Measurements from ENCODE around the gene LNP1.
"Not testable (repeated sequence)": the region's sequence is repeated elsewhere in the genome, so short reads cannot be mapped to it uniquely, and the experiment has no call there.

Gene LNP1

DNA sequence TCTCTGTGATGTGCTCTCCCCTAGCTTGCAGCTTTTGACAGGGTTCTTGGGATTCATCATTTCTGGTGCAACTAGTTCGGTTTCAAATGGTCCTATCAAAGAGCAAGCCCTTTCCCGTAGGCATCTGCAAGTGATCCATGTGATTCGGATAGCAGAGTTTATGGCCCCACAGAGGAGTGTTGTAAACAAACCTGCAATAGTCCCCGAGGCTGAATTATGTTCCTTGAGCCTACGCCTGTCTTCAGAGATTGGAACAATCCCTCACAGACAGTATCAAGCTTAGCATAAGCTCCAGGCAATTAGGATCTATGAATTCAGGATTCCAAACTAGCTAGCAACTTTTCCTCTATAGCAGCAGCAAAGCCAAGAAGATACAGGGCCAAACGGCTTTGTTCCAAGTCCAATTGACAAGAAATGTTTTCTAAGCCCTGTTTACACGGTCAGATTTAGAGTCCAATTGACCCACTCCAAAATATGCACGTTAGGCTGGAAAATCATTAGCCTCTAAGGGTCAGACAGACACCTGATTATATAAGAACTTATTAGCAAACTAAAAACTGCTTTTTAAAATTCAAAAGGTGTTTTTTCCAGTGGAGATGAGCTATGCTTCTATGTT, 24.8 kb downstream of the LNP1 start:
- in situ Hi-C loops (cut with MboI; ENCODE audit: low sequenced_read_pairs), result no loop called here

- in situ Hi-C loops (cut with MboI; ENCODE audit: low sequenced_read_pairs), result no loop called here
Measured at GRCh38 chr3:100427699-100428098, 26.4 kb downstream of the LNP1 start.

GRCh38 chr3:100429187-100429716, 27.9 kb downstream of the LNP1 start:
- in situ Hi-C loops (cut with MboI; ENCODE audit: low sequenced_read_pairs), result no loop called here

DNA sequence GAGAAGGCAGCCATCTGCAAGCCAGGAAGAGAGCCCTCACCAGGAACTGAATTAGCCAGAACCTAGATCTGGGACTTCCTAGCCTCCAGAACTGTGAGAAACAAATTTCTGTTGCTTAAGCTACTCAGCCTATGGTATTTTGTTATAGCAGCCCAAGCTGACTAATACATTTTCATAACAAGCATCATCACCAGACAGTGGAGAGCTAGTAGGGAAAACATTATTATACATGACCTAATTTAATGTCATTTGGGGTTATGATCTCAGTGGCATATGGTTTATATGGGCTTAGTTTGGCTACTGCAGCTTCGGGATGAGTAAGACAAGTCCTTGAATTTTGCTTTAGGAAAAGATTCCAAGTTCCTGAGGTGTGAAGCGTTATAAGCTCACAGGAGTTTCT, 35.6 kb downstream of the LNP1 start:
- in situ Hi-C loops (cut with MboI; ENCODE audit: low sequenced_read_pairs), result no loop called here

DNA sequence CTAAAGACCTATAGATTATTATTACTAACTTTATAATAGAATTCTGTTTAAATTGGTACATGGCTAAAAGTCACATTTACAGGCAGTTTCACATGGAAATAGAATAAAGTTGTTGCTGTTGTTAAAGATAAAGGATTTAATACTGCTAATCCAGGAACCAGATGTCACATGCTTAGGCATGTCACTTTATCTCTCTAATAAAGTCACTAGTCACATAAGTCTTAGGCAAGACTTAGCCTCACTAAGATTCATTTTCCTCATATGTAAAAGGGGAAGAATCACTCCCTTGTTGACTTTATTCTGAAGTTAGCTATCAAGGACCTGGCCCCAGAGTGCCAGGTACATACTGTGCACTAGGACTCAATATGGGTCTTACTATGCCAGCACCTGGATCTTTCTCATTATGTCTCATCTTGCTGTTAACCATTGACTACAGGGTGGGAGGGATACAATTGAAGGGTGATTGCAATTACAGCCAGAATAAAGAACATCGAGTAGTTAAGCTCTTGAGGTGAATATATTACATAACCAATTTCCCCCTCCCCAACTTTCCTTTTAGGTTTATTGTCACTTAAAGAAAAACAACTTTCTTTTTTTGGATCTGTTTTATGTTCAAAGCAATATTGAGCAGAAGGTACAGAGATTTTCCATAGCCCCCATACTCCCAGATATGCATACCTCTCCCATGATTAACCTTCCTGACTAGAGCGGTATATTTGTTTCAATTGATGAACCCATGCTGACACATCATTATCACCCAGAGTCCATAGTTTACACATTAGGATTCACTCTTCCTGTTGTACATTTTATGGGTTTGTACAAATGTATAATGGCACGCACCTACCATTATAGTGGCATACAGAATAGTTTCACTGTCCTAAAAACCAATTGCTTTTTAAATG, 36.6 kb downstream of the LNP1 start:
- in situ Hi-C loops (cut with MboI; ENCODE audit: low sequenced_read_pairs), result no loop called here

GRCh38 chr3:100438623-100438974, 37.3 kb downstream of the LNP1 start:
- in situ Hi-C loops (cut with MboI; ENCODE audit: low sequenced_read_pairs), result no loop called here

- in situ Hi-C loops (cut with MboI; ENCODE audit: low sequenced_read_pairs), result no loop called here
Measured at GRCh38 chr3:100440895-100441294, 39.6 kb downstream of the LNP1 start.

- in situ Hi-C loops (cut with MboI; ENCODE audit: low sequenced_read_pairs), result no loop called here
Measured at GRCh38 chr3:100443690-100444089, 42.4 kb downstream of the LNP1 start.

DNA sequence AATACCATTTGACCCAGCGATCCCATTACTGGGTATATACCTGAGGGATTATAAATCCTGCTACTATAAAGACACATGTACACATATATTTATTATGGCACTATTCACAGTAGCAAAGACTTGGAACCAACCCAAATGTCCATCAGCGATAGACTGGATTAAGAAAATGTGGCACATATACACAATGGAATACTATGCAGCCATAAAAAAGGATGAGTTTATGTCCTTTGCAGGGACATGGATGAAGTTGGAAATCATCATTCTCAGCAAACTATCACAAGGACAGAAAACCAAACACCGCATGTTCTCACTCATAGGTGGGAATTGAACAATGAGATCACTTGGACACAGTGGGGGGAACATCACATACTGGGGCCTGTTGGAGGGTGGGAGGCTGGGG, 45.7 kb downstream of the LNP1 start:
- in situ Hi-C loops (cut with MboI; ENCODE audit: low sequenced_read_pairs), result not testable (repeated sequence)

GRCh38 chr3:100448079-100448478, 46.7 kb downstream of the LNP1 start:
- in situ Hi-C loops (cut with MboI; ENCODE audit: low sequenced_read_pairs), result no loop called here

DNA sequence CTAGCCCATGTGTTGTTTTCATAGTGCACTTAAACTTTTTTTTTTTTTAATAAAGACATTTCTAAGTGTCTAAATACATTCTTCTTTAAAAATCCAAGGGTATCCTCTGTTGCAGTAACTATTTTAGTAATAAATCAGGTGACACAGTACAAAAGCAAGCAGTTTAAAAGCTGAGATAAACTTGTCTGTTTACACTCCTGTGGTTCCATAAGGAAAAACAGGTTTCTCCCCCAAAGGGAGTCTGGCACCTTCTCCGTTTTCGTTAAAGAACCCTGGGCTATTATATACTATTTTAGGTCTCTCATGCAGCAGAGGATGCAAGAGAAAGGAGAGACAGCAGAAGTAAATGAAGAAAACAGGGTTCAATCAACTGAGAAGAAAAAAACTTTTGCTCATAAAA, 47.9 kb downstream of the LNP1 start:
- in situ Hi-C loops (cut with MboI; ENCODE audit: low sequenced_read_pairs), result no loop called here

DNA sequence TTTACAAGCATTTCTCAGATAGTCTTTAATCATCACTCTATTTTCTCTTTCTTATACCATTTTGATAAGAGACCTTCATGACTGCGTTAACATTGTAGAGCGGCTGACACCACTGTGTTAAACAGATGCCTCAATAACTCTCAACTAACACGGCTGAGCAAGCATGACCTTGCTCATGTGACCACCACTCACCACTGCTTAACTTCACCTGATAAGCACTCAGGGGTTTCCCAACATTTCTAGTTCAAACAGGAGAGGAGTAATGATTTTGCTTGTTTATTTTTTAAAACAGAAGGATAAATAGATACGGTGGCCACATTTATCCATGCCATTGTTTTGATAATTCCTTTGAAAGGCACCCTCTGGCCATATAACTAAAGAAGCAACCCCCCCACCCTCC, 53.3 kb downstream of the LNP1 start:
- in situ Hi-C loops (cut with MboI; ENCODE audit: low sequenced_read_pairs), result no loop called here

DNA sequence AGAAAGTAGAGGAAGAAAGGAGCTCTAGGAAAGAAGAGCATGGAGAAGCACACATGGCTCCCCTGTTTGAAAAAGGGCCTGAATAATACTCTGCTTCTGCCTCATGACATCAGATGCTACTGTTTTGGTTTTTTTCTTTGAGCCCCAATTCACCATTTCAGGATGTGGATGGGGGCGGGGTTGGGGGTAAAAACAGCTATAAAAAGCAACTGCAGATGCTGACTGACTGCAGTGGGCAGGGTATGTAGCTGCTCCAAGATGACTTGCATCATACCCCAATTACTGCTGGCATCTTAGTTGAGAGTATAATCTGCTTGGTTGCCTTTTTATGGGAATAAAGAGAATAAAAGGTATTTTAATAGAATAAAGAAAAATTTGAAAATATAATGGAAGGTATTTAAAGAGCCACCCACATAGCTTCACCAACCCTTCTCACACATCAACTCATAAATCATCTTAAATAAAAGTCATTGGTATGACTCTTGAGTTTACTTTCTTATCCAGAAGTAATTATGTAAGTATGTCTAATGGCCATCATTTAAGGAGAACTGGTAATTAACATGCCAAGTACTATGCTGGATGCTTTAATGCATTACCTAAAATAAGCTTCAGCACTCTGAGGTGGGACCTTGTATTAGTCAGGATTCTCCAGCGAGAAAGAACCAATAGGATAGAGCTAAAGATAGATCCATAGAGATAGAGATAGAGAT, 54.7 kb downstream of the LNP1 start:
- in situ Hi-C loops (cut with MboI; ENCODE audit: low sequenced_read_pairs), result no loop called here

DNA sequence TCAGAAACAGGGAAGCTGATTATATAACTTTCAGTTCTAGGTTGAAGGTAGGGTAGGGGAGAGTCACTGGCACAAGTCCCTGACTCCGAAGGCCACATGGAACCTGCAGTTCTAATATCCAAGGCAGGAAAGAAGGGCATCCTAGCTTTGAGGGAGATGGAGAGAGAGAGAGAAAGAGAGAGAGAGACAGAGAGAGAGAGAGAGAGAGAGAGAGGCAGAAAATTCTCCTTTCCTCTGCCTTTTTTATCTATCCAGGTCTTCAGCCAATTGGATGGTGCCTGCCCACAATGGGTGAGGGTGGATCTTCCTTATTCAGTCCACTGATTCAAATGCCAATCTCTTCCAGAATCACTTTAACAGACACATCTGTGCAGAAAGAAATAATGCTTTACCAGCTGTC, 55.4 kb downstream of the LNP1 start:
- in situ Hi-C loops (cut with MboI; ENCODE audit: low sequenced_read_pairs), result no loop called here

DNA sequence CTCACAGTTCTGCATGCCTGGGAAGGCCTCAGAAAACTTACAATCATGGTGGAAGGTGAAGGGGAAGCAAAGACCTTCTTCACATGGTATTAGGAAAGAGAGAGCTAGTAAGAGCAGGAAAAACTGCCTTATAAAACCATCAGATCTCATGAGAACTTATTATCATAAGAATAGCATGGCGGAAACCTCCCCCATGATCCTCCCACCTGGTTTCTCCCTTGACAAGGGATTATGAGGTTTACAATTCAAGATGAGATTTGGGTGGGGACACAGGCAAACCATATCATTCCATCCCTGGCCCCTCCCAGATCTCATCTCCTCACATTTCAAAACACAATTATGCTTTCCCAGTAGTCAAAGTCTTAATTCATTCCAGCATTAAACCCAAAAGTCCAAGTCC, 56.5 kb downstream of the LNP1 start:
- in situ Hi-C loops (cut with MboI; ENCODE audit: low sequenced_read_pairs), result no loop called here

DNA sequence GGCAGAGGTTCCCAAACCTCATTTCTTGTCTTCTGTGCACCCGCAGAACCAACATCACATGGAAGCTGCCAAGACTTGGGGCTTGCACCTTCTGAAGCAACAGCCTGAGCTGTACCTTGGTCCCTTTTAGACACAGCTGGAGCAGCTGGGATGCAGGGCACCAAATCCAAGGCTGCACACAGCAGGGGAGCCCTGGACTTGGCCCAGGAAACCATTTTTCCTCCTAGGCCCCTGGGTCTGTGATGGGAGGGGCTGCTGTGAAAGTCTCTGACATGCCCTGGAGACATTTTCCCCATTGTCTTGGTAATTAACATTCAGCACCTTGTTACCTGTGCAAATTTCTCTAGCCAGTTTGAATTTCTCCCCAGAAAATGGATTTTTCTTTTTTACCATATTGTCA, 57.5 kb downstream of the LNP1 start:
- in situ Hi-C loops (cut with MboI; ENCODE audit: low sequenced_read_pairs), result no loop called here

- in situ Hi-C loops (cut with MboI; ENCODE audit: low sequenced_read_pairs), result no loop called here
Measured at GRCh38 chr3:100463002-100463401, 61.7 kb downstream of the LNP1 start.

GRCh38 chr3:100463646-100464155, 62.4 kb downstream of the LNP1 start:
- in situ Hi-C loops (cut with MboI; ENCODE audit: low sequenced_read_pairs), result no loop called here

DNA sequence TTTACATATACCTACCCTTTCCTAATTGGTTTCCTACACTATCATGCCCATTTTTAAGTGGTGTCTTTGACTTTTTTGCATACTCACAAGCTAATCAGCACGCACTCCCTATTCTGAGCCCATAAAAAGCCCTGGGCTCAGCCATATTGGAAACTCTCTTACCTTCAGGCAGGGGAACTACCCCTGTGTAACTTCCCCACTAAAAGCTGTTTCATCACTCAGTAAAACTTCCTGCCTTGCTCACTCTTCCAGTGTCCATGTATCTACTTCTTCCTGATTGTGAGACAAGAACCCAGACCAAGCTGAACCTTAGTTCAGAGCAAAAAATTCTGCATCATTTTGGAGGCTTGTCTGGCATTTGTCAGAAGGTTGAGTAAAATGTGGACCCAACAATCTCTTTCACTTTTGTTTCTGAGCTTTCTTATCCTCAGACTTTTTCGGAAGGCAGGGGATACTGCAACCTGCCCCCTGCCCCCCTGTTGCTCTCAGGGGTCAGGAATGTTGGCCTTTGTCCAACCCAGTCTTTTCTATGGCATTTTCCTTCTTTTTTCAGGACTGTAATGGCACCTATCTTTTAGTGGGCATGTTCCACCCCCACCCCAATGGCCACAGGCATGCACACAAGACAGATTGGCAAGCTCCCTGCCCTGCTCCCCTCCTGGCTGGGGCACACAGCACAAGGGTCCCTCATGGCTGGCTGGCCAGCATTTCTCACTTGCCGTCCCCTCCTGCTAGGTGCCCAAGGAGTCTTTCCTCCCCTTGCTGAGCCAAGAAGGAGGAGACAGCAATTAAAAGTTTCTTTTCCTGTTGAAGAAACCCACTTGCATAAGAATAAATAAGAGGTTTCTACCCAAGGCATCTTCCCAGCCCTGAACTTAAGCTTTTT, 64.8 kb downstream of the LNP1 start:
- in situ Hi-C loops (cut with MboI; ENCODE audit: low sequenced_read_pairs), result no loop called here

- in situ Hi-C loops (cut with MboI; ENCODE audit: low sequenced_read_pairs), result no loop called here
Measured at GRCh38 chr3:100467133-100467532, 65.8 kb downstream of the LNP1 start.

- in situ Hi-C loops (cut with MboI; ENCODE audit: low sequenced_read_pairs), result no loop called here
Measured at GRCh38 chr3:100468676-100469075, 67.3 kb downstream of the LNP1 start.
